NCI-H524 treated with DMSO at 0.1 percent for 48 hours (cell line): ENCODE data around the gene FBXO10.

Experiments used
- DNase-seq: peaks from one replicate; lab custom pipeline; 2025; lab: John Stamatoyannopoulos, UW

FBXO10 gene

DNA sequence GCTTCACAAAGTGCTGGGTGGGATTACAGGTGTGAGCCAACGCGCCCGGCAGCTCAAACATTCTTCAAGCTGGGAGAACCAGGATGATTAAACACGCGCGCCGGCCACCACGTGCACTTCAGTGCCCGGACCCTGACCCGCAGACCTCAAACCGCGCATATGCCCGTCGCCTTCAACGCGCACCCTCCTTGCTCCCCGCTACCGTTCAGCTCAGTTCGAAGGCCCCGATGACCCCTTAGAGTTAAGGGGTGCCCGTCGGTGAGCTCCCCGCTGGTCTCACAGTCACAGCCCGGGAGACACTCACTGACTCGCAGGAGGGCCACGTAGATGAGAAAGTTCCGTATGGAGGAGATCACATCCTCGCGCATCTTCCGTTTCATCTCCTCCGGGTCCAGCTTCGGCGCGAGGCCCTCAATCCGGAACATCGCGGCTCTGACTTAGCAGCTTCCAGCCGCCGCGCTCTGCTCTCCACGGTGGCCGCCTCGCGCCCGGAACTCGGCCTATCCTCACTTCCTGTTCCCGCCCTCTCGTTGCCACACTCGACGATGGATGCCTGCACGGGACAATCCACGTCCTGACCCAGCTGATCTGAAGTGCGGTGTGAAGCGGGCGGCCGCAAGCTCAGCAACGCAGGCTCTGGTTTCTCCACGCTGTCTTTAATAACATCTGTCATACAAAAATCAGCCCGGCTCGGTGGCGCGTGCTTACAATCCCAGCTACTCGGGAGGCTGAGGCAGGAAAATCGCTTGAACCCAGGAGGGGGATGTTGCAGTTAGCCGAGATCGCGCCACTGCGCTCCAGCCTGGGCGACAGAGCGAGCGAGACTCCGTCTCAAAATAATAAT lies 16.1 kb upstream of the FBXO10 start, which contains the start of gene TOMM5:
TSS of gene TOMM5 (minus strand) at position 490 of the 844 bp plus-strand sequence. CDS start at position 425, 65 bp downstream.
- peak; percentile 60 for DNase-seq

DNA sequence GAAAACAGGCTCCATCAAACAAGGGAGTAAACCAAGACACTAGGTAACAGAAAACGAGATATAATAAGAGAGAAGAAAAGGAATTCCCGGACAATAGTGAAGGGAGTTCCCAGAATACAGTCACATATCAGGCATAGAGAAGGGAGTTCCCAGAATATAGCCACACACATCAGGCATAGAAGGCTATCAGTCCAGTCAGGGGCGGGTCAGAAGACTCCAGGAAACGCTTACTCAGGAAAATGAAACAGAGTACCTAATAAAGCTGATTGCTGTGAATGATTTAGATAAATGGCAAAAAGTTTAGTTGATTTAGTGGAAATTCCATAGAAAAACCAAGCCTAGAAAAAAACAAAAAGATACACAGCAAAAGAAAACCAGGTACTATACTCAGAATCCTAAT lies 11.3 kb upstream of the FBXO10 start:
- no peak for DNase-seq

- no peak for DNase-seq
Measured at GRCh38 chr9:37583522-37584121, 7.4 kb upstream of the FBXO10 start.

GRCh38 chr9:37582548-37583157 lies 6.5 kb upstream of the FBXO10 start:
- no peak for DNase-seq

GRCh38 chr9:37575511-37575914 lies 667 bp downstream of the FBXO10 start:
- peak; percentile 23 for DNase-seq

DNA sequence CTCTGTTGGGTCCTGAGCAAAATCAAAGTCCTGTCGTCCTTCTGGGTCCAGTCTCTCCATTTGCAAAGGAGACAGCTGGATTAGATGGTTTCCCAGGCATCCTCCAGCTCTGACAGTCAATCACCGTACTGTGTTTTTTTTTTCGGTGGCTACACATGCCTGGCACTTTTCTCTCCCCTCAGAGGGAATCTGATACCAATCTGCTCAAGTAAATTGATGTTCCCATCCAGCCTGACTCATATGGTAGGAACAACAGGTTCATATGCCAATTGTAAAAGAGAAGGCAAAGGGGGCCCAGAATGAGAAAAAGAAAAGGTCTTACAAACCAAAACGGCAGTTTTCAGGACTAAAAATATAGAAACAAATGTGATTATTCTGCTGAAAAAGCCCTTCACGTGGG lies 1.2 kb downstream of the FBXO10 start:
- DNase-seq, result no peak

- DNase-seq, result no peak
Measured at GRCh38 chr9:37574241-37574721, 1.9 kb downstream of the FBXO10 start.

DNA sequence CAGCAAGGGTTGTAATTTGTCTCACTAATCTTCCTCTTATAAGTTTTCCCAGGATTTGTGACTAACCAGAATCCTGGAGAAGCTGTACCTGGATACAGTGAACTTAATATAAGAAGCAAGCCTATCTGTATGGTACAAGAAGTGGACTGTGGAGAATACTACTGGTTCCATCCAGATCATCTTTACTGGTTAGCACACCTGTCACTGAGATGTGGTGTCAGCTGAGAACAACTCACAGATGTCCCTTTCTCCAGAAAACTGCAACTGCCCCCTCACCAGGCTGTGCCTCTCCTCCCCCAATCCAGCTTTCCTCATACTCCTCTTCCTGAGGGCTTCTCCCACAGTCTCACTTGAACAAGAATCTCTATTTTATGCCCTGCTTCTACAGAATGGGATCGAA lies 4.9 kb downstream of the FBXO10 start:
- no peak for DNase-seq

- no peak for DNase-seq
Measured at GRCh38 chr9:37566716-37567115, 9.5 kb downstream of the FBXO10 start.

DNA sequence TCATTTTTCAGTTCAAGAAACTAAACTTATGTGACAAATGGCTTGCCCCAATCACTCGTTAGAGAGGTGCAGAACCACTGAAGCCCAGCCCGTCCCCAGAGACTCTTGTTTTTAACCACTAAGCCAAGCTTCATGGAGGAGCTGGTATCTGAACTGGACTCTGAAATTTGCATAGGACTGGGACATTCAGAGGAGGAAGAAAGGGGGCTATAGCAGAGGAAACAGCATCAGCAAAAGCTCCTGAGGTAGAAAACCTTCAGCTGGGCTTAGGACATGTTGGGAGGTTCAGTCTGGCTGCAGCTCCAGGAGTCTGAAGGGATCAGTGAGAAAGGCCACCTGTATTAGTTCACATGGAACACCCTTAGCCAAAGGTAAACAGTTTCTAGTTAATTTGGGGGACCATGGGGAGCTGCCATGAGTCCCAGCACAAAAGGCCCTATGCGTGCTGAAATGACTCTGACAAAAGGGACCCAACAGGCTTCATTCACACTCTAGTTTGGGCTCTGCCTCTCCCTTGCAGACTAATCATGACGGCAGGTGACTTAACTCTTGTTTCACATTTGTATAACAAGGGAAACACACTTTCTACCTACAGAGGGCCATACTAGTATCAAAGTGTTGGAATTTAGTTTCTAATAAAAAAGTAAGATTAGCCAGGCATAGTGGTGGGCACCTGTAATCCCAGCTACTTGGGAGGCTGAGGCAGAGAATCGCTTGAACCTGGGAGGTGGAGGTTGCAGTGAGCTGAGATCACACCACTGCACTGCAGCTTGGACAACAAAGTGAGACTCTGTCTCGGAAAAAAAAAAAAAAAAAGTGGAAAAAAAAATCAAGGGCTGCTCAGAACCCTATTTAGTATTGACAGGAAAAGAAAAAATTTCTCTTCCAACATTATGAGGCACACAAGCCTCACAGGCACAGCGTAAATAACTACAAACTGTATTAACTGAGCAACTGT lies 10.2 kb downstream of the FBXO10 start:
- no peak for DNase-seq

DNA sequence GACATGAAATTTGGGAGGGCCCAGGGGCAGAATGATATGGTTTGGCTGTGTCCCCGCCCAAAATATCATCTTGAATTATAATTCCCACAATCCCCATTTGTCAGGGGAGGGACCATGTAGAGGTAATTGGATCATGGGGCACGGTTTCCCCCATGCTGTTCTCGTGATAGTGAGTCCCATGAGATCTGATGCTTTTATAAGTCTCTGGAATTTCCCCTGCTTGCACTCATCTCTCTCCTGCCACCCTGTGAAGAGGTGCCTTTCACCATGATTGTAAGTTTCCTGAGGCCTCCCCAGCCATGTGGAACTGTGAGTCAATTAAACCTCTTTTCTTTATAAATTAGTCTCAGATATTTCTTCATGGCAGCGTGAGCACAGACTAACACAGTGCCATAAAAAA lies 11.3 kb downstream of the FBXO10 start:
- no peak for DNase-seq

DNA sequence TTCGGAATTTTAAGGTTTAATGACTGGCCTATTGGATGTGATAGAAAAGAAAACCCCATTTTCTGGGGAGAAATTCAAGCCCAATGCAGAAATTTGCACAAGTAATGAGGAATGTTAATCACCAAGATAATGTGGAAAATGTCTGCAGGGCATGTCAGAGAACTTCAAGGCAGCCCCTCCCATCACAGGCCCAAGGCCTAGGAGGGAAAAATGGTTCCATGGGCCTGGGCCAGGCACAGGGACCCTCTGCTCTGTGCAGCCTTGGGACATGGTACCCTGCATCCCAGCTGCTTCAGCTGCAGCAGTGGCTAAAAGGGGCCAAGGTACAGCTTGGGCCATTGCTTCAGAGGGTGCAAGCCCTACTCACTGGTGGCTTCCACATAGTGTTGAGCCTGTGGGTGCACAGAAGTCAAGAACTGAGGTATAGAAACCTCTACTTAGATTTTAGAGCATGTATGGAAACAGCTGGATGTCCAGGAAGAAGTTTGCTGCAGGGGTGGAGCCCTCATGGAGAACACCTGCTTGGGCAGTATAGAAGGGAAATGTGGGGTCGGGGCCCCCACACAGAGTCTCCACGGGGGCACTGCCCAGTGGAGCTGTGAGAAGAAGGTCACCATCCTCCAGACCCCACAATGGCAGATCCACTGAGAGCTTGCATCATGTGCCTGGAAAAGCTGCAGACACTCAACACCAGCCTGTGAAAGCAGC lies 12.2 kb downstream of the FBXO10 start:
- no peak for DNase-seq

- peak; percentile 58 for DNase-seq
Measured at GRCh38 chr9:37562826-37563225, 13.4 kb downstream of the FBXO10 start.

DNA sequence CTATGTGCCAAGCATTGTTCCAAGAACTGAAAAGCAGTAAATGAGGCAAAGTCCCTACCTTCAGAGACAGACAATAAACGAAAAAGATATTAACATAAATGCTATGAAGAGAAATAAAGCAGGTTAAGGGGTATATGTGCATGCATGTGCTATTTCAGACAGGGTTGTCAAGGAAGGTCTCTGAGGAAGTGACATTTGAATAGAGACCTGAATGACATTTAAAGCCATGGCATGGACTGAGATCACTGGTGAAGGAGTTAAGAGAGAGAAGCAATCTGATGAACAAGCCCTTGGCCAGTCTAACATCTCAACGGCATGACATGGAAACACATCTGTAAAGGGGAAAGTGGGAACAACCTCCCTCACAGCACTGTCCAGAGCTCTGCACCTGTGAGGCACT lies 14.5 kb downstream of the FBXO10 start:
- DNase-seq, result no peak

DNA sequence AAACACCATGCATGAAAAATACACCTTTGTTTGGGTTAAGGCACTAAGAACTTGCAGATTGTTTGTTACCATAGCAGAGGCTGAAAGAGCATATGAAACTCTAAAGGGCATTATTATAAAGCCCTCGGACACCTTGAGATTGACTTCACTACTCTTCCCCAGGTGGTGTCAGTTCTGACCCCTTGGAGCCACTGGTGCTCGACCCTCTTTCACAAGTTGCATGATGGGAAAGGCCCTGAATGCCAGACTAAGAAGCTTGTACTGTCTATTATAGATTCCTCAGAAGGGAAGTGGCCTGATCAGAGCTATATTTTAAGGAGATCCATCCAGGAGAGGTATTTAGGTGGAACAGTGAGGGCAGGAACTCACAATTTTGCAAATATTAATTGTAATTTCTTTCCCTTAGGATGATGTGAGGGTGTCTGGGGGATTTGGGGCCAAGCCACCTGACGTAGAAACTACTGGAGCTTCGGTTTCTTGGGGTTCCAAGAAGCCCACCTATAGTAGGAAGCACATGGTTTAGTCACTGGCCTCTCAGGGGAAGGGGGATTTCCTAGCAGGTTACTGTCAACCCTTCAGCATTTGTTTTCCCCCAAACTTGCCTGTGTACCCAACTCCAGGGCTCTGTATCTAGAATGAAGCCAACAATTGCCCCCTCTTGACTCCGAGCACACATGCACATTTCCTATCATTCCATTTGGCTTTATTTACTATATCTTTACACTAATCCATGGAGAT lies 16.2 kb downstream of the FBXO10 start:
- no peak for DNase-seq

- no peak for DNase-seq
Measured at GRCh38 chr9:37559125-37559524, 17.1 kb downstream of the FBXO10 start.

DNA sequence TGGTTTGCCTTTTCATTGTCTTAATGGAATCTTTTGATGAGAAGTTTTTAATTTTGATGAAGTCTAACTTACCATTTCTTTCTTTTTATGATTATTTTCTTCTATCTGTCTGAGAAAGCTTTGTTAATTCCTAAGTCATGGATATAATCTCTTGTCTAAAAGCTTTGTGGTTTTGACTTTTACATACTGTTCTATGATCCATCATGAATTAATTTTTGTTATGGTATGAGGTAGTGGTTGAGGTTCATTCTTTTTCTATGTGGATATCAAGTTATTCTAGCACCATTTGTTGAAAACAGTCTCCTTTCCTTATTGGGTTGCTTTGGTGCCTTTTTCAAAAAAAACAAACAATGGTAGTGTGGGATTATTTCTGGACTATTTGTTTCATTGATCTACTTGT lies 20.4 kb downstream of the FBXO10 start:
- DNase-seq, result no peak

GRCh38 chr9:37554318-37554717 lies 21.9 kb downstream of the FBXO10 start:
- DNase-seq, result no peak

DNA sequence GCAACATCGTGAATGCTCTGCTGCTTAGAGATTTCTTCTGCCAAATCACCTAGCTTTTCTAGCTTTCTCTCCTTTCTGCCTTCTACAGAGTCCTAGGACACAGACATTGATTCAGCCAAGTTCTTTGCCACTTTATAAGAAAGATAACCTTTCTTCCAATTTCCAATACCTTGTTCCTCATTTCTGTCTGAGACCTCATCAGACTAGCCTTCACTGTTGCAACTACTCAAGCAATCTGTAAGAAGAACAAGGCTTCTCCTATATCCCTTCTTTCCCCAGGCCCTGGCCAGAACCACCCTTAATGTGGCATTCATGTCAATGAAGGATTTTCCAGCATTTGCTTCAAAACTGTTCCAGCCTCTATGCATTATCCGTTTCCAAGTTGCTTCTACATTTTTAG lies 24.3 kb downstream of the FBXO10 start:
- no peak for DNase-seq

GRCh38 chr9:37551468-37551867 lies 24.7 kb downstream of the FBXO10 start:
- no peak for DNase-seq
